Measurements from ENCODE around the gene SLC5A2. TPM values are rescaled to one million over a fixed set of nuclear protein-coding genes. Genes with fewer than 3 reads are reported as not detected.

Gene SLC5A2
- total and polyA plus RNA-seq, 2 of the 13 experiments (the other 11 are each of a cell fraction or from before 2014, with no cell fraction given) = 0.24 to 0.97 TPM

DNA sequence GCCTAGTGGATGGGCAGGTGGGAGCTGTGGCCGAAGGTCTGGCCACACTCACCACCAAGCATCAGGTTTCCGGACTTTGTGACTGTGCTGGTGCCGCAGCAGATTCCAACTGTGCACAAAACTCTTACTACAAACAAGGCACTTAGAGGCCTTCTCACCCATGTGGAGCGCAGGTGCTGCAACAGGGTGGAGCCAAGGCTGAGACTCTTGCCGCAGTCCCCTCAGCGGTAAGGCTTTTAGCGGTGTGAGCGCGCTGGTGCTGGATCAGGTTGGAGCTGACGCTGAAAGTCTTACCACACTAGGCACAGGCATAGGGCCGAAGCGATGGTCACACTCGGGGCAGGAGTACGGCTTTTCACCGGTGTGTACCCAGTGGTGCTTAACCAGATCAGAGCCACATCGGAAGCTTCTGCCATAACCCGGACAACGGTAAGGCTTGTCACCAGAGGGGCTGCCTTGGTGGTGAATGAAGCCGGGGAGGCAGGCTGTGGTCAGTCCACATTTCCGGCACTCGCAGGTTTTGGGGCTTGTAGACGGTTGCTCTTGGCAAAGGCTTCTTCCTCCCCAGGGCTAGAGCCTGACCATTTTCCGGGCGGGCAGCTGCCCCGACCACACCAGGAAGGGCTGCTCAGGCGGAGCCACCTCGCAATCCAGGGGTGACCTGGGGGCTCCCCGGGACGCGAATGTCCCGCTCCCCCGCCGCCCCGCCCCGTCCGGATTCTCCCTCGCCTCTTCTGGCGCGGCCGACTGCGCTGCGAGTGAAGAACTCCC lies 24.7 kb upstream of the SLC5A2 start (continued):
- TF ChIP-seq, protein P1, sequence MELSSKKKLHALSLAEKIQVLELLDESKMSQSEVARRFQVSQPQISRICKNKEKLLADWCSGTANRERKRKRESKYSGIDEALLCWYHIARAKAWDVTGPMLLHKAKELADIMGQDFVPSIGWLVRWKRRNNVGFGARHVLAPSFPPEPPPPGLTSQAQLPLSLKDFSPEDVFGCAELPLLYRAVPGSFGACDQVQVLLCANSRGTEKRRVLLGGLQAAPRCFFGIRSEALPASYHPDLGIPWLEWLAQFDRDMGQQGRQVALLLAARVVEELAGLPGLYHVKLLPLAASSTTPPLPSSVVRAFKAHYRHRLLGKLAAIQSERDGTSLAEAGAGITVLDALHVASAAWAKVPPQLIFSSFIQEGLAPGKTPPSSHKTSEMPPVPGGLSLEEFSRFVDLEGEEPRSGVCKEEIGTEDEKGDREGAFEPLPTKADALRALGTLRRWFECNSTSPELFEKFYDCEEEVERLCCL (CRISPR knock-in tag; IDR thresholded peaks at IDR 0.05; ENCODE audit: borderline replicate concordance) = peak; percentile 25; the same call in 1 of the 2 replicates
- TF ChIP-seq CREM (IDR thresholded peaks at IDR 0.05) (peak; percentile 52; the same call in 1 of the 2 replicates), CREM (CRISPR knock-in tag; IDR thresholded peaks at IDR 0.05) (no peak), RBM22 (optimal IDR thresholded peaks at IDR 0.05; ENCODE audit: low read length) (peak; percentile 92), TOPORS (CRISPR knock-in tag; IDR thresholded peaks at IDR 0.05) (peak; percentile 98), ZNF10 (CRISPR knock-in tag; IDR thresholded peaks at IDR 0.05; ENCODE audit: borderline replicate concordance, low read depth) (no peak), CBX5 (CRISPR knock-in tag; IDR thresholded peaks at IDR 0.05; ENCODE audit: borderline replicate concordance) (peak; percentile 94), POLR2A (IDR thresholded peaks at IDR 0.05; ENCODE audit: insufficient read depth in 1 of 2, low read depth in 2 of 2, low read length in 2 of 2) (peak; percentile 80 to 98), GZF1 (CRISPR knock-in tag; IDR thresholded peaks at IDR 0.05) (0 out of 2 replicates have a peak, but pooled peaks have one; percentile 85), ZSCAN20 (CRISPR knock-in tag; IDR thresholded peaks at IDR 0.05; ENCODE audit: borderline replicate concordance) (no peak), PHF8 (CRISPR knock-in tag; IDR thresholded peaks at IDR 0.05) (peak; percentile 74), KLF13 (CRISPR knock-in tag; IDR thresholded peaks at IDR 0.05) (peak; percentile 20), FOSL2 (CRISPR knock-in tag; IDR thresholded peaks at IDR 0.05) (peak; percentile 69), DMAP1 (CRISPR knock-in tag; IDR thresholded peaks at IDR 0.05) (peak; percentile 75; the same call in 1 of the 2 replicates), ZNF562 (CRISPR knock-in tag; IDR thresholded peaks at IDR 0.05; ENCODE audit: borderline replicate concordance) (no peak), FOXK2 (IDR thresholded peaks at IDR 0.05) (peak; percentile 75), ZNF746 (CRISPR knock-in tag; IDR thresholded peaks at IDR 0.05) (no peak), KDM5B (CRISPR knock-in tag; IDR thresholded peaks at IDR 0.05; ENCODE audit: borderline replicate concordance) (peak; percentile 95)
- TF ChIP-seq, protein P2, sequence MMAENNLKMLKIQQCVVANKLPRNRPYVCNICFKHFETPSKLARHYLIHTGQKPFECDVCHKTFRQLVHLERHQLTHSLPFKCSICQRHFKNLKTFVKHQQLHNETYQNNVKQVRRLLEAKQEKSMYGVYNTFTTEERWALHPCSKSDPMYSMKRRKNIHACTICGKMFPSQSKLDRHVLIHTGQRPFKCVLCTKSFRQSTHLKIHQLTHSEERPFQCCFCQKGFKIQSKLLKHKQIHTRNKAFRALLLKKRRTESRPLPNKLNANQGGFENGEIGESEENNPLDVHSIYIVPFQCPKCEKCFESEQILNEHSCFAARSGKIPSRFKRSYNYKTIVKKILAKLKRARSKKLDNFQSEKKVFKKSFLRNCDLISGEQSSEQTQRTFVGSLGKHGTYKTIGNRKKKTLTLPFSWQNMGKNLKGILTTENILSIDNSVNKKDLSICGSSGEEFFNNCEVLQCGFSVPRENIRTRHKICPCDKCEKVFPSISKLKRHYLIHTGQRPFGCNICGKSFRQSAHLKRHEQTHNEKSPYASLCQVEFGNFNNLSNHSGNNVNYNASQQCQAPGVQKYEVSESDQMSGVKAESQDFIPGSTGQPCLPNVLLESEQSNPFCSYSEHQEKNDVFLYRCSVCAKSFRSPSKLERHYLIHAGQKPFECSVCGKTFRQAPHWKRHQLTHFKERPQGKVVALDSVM (CRISPR knock-in tag; IDR thresholded peaks at IDR 0.05) = no peak
- TF ChIP-seq, protein P3, sequence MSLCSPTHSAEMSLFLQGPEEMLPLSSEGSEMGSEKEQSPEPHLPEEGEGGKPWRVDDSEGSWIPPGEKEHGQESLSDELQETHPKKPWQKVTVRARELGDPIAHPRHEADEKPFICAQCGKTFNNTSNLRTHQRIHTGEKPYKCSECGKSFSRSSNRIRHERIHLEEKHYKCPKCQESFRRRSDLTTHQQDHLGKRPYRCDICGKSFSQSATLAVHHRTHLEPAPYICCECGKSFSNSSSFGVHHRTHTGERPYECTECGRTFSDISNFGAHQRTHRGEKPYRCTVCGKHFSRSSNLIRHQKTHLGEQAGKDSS (CRISPR knock-in tag; IDR thresholded peaks at IDR 0.05; ENCODE audit: borderline replicate concordance, low read depth) = peak; percentile 73; the same call in 1 of the 2 replicates
- TF ChIP-seq, protein P4, sequence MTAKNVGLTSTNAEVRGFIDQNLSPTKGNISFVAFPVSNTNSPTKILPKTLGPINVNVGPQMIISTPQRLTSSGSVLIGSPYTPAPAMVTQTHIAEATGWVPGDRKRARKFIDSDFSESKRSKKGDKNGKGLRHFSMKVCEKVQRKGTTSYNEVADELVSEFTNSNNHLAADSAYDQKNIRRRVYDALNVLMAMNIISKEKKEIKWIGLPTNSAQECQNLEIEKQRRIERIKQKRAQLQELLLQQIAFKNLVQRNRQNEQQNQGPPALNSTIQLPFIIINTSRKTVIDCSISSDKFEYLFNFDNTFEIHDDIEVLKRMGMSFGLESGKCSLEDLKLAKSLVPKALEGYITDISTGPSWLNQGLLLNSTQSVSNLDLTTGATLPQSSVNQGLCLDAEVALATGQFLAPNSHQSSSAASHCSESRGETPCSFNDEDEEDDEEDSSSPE (CRISPR knock-in tag; IDR thresholded peaks at IDR 0.05) = peak; percentile 71
- TF ChIP-seq, protein P5, sequence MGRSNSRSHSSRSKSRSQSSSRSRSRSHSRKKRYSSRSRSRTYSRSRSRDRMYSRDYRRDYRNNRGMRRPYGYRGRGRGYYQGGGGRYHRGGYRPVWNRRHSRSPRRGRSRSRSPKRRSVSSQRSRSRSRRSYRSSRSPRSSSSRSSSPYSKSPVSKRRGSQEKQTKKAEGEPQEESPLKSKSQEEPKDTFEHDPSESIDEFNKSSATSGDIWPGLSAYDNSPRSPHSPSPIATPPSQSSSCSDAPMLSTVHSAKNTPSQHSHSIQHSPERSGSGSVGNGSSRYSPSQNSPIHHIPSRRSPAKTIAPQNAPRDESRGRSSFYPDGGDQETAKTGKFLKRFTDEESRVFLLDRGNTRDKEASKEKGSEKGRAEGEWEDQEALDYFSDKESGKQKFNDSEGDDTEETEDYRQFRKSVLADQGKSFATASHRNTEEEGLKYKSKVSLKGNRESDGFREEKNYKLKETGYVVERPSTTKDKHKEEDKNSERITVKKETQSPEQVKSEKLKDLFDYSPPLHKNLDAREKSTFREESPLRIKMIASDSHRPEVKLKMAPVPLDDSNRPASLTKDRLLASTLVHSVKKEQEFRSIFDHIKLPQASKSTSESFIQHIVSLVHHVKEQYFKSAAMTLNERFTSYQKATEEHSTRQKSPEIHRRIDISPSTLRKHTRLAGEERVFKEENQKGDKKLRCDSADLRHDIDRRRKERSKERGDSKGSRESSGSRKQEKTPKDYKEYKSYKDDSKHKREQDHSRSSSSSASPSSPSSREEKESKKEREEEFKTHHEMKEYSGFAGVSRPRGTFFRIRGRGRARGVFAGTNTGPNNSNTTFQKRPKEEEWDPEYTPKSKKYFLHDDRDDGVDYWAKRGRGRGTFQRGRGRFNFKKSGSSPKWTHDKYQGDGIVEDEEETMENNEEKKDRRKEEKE (IDR thresholded peaks at IDR 0.05) = no peak
